Measurements from ENCODE around the gene SLIT3.

SLIT3 gene

DNA sequence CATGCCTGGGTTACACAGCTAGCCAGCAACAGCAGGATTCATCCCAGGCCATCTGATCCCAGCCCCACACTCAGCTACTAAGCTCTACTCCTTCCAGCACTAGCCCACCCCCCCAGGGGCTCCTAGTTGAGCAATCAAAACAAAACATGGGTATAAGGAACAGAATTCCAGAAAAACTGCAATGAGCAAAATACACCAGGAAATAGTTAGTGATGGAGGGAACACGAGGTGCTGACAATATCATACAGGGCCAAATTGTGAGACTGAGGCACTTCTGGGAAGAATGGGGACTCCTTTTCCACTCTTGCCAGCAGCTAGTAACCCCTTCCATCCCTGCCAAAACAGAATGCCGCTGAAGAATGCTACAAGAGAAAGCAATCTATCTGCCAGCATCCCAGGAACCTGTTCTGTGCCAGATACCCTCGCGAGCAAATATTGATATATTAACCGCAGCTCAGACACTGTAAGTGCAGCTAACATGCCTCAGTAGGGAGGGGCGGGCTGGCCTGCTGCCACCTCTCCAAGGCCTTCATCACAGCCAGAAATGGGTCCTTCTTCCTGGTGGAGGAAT lies 161.4 kb downstream of the SLIT3 start:
- DNase-seq, result no peak
- TF ChIP-seq, protein P1, sequence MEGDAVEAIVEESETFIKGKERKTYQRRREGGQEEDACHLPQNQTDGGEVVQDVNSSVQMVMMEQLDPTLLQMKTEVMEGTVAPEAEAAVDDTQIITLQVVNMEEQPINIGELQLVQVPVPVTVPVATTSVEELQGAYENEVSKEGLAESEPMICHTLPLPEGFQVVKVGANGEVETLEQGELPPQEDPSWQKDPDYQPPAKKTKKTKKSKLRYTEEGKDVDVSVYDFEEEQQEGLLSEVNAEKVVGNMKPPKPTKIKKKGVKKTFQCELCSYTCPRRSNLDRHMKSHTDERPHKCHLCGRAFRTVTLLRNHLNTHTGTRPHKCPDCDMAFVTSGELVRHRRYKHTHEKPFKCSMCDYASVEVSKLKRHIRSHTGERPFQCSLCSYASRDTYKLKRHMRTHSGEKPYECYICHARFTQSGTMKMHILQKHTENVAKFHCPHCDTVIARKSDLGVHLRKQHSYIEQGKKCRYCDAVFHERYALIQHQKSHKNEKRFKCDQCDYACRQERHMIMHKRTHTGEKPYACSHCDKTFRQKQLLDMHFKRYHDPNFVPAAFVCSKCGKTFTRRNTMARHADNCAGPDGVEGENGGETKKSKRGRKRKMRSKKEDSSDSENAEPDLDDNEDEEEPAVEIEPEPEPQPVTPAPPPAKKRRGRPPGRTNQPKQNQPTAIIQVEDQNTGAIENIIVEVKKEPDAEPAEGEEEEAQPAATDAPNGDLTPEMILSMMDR (IDR thresholded peaks at IDR 0.05; ENCODE audit: low read depth, low read length, missing control alignments), result no peak
- Histone ChIP-seq H3K27ac (no peak overlapping the region), H3K36me3 (replicated peaks) (no peaks in the 10 kb centered on the region), H3K27me3 (replicated peaks) (no peaks in the 10 kb centered on the region), H3K4me3 (ENCODE audit: low read depth, low read length) (no peak overlapping the region)
- in situ Hi-C loops (cut with HindIII; ENCODE audit: low pct_ligation_motif_present, low sequenced_read_pairs), result no loop called here

DNA sequence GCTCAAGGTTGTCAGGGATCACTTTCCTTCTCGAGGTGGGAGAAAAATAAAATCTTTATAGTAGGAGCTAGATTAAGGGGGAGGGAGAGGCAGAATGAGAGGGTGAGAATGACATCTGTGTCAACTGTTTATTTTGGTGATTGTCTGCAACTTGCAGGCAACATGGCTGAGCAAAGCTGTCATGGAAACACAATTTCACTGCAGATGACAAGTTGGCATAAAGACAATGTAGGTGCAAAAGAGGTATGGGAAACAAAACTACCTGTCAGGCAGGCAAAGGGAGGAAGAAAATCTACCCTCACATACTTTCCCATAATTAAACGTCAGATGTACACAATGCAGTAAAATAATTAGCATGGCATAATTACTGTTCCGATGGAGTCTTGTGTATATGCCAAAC lies 167.4 kb downstream of the SLIT3 start:
- Histone ChIP-seq H3K4me3 (ENCODE audit: low read depth, low read length) (no peak overlapping the region), H3K27ac (no peak overlapping the region), H3K36me3 (replicated peaks) (no peaks in the 10 kb centered on the region), H3K27me3 (replicated peaks) (no peaks in the 10 kb centered on the region)
- no peak for DNase-seq
- TF ChIP-seq, protein P1 (IDR thresholded peaks at IDR 0.05; ENCODE audit: low read depth, low read length, missing control alignments), result no peak
- in situ Hi-C loops (cut with HindIII; ENCODE audit: low pct_ligation_motif_present, low sequenced_read_pairs), result no loop called here

DNA sequence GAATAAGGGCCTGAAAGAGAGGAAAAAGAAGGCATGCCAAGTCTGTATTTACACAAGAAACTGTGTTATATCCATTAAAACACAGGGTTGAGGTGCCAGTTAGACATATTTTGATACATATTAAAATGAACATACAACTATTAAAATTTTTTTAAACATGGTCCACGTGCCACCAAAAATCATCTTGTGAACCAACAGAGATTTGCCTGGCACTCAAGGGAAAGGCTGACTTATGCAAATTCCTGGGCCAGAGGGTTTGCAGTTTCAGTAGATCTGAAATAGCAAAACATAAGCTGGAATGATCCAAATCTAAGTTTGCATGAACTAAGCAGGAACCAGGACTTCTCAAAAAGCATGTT lies 168.7 kb downstream of the SLIT3 start:
- TF ChIP-seq, protein P1 (IDR thresholded peaks at IDR 0.05; ENCODE audit: low read depth, low read length, missing control alignments), result no peak
- no peak overlapping the region for H3K27ac ChIP-seq
- H3K27me3 ChIP-seq (replicated peaks), result no peaks in the 10 kb centered on the region
- H3K36me3 ChIP-seq (replicated peaks), result no peaks in the 10 kb centered on the region
- H3K4me3 ChIP-seq (ENCODE audit: low read depth, low read length), result no peak overlapping the region
- in situ Hi-C loops (cut with HindIII; ENCODE audit: low pct_ligation_motif_present, low sequenced_read_pairs), result no loop called here
- no peak for DNase-seq

GRCh38 chr5:169131616-169132301 lies 169.2 kb downstream of the SLIT3 start:
- H3K4me3 ChIP-seq (ENCODE audit: low read depth, low read length), result no peak overlapping the region
- TF ChIP-seq, protein P1 (IDR thresholded peaks at IDR 0.05; ENCODE audit: low read depth, low read length, missing control alignments), result no peak
- no peak overlapping the region for H3K27ac ChIP-seq
- in situ Hi-C loops (cut with HindIII; ENCODE audit: low pct_ligation_motif_present, low sequenced_read_pairs), result no loop called here
- no peaks in the 10 kb centered on the region for H3K36me3 ChIP-seq (replicated peaks)
- H3K27me3 ChIP-seq (replicated peaks), result no peaks in the 10 kb centered on the region
- DNase-seq, result no peak

- no peak overlapping the region for H3K4me3 ChIP-seq (ENCODE audit: low read depth, low read length)
- no peak for DNase-seq
- H3K27ac ChIP-seq, result no peak overlapping the region
- H3K27me3 ChIP-seq (replicated peaks), result no peaks in the 10 kb centered on the region
- TF ChIP-seq, protein P1 (IDR thresholded peaks at IDR 0.05; ENCODE audit: low read depth, low read length, missing control alignments), result no peak
- no peaks in the 10 kb centered on the region for H3K36me3 ChIP-seq (replicated peaks)
- in situ Hi-C loops (cut with HindIII; ENCODE audit: low pct_ligation_motif_present, low sequenced_read_pairs), result no loop called here
These were observed 172.3 kb downstream of the SLIT3 start for GRCh38 chr5:169128679-169129078.

DNA sequence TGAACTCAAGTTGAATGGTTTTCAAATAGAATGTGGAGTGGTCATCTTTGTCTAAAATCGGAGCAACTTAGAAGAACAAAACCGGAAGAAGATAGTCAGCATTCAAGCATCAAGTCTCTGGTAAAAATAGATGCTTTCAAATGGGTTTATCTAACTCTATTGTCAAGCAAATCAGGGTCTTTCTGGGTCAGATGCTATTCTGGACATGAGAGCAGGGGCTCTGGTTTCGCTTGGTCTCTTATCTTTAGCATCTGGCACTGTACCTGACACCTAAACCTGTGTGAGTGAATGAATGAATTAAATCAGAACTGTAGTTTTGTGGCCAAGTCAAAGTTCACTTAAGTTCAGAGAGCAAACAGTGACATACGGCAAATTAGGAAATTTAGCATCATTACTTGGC lies 173.5 kb downstream of the SLIT3 start:
- DNase-seq, result no peak
- H3K4me3 ChIP-seq (ENCODE audit: low read depth, low read length), result no peak overlapping the region
- in situ Hi-C loops (cut with HindIII; ENCODE audit: low pct_ligation_motif_present, low sequenced_read_pairs), result no loop called here
- no peaks in the 10 kb centered on the region for H3K27me3 ChIP-seq (replicated peaks)
- H3K36me3 ChIP-seq (replicated peaks), result no peaks in the 10 kb centered on the region
- H3K27ac ChIP-seq, result no peak overlapping the region
- TF ChIP-seq, protein P1 (IDR thresholded peaks at IDR 0.05; ENCODE audit: low read depth, low read length, missing control alignments), result no peak
